Left colon (tissue), 2 donors: Measurements from ENCODE around the gene PLPP7. TPM values are rescaled to one million over a fixed set of nuclear protein-coding genes. Genes with fewer than 3 reads are reported as not detected.
"Not testable (repeated sequence)": the region's sequence is repeated elsewhere in the genome, so short reads cannot be mapped to it uniquely, and the experiment has no call there.

Source experiments
- ATAC-seq: fragments of 200-7000 bp; cut with Tn5 transposase; one replicate; pipeline ENCODE4 v1.9.1; 2020; ENCODE audit warnings: mild to moderate bottlenecking, moderate library complexity
- DNase-seq, 2 donors: peaks; one replicate each; pipeline ENCODE4 v3.0.0-alpha.2; 2020
- intact Hi-C, 2 donors: fragments of 100-400 bp; cut with DNase I in 1 of 2; cut with micrococcal nuclease in 1 of 2; formaldehyde crosslinking; loops; one replicate each; pipeline versions ENCODE4 v1.11.2 to v1.14.0; 2022; cut with DNase I, micrococcal nuclease
- total RNA-seq, 2 donors: library from RNA; stranded (reverse); fragmentation: NEBNext Ultra II Directional; extraction: Animal tissue kit (Norgen Biotek cat#: 25700); gene quantifications; one replicate each; pipeline ENCODE4 v1.2.1, GENCODE V29; 2021
- donor health status: DM: no; HTN: no; CAD: no.
- donor health status: DM: yes; HTN: yes; CAD: no.

PLPP7 gene
- total RNA-seq, 2 donors from 2014 or later: 0.43 to 1.1 TPM

DNA sequence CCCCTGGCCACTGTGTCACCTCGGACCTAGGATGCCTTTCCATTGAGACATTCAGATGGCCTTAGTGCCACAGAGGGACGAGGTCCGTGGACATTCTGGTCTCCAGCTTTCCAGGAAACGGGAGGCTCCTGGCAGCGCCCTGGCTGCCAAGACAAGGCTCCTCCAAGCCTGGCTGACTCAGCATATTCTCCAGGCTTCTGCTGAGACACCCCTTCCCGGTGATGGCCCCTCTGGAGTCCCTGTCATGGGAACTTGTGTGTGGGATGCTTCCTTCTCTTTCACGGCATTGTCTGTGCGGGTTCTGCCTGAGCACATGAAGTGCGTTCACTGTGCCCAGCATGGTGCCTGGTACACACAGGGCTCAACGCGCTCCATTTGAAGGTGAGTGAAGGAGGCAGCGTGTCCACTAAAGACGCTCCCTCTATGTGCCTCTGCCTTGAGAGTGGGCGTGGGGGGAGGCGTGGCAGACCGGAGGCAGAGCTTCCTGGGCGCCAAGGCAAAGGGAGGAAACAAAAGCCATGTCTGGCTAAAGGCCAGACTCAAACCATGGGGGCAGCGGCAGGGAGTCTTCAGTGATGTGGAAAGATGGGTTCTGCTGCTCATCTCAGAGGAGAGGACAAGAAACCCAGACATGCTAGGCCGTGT, 58.0 kb downstream of the PLPP7 start:
- intact Hi-C loops: no loop called here
- no peak for DNase-seq
- no peak for ATAC-seq

DNA sequence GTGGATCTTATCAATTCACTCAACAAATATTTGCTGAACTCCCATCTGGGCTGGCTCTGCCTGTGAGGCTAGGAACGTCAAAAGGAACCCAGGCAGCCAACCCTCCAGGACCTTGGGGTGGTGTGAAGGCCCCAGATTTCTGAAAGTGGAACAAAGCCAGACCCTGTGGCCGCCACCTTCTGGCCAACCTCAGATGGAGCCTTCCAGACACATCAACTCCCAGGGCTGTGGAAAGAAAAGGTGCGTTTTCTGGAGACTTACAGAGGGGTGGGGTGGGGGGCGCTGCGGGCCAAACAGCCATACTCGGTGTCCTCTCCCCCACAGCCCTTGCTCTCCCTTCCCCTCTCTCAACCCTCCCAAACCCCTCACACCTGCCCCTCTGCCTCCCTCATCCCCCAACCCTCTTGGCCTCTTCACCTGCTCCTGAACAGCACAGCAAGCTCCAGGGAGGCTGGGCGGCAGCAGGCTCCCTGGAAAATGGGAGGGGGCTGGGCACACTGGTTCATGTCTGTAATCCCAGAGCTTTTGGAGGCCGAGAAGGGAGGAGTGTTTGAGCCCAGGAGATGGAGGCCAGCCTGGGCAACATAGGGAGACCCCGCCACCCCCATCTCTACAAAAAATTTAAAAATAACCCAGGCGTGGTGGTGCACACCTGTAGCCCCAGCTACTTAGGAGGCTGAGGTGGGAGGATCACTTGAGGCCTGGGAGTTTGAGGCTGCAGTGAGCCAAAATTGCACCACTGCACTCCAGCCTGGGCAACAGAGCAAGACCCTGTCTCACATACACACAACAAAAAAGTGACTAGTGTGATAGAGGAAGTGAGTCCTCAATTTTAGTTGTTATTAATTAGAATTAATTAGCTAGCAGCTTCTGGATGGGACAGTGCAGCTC, 59.4 kb downstream of the PLPP7 start:
- DNase-seq: no peak
- no peak for ATAC-seq
- intact Hi-C loops: no loop called here

DNA sequence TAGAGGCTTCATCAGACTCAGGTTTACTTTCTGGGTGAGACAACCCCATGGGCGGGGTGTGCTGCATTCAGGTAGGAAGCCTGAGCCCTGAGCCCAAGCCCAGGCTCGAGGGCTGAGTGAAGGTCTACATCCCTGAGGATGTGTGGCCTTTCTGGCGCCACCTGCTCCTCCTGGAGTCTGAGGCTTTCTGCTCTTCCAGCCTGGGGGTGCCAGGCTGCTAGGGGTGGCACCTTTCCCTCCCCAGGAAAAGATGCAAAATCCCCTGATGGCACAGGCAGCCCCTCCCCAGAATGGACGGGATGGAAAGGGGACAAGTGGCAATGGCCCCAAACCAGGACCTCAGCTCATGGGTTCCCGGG, 60.0 kb downstream of the PLPP7 start:
- intact Hi-C loops: no loop called here
- ATAC-seq (no peak), DNase-seq (no peak)

DNA sequence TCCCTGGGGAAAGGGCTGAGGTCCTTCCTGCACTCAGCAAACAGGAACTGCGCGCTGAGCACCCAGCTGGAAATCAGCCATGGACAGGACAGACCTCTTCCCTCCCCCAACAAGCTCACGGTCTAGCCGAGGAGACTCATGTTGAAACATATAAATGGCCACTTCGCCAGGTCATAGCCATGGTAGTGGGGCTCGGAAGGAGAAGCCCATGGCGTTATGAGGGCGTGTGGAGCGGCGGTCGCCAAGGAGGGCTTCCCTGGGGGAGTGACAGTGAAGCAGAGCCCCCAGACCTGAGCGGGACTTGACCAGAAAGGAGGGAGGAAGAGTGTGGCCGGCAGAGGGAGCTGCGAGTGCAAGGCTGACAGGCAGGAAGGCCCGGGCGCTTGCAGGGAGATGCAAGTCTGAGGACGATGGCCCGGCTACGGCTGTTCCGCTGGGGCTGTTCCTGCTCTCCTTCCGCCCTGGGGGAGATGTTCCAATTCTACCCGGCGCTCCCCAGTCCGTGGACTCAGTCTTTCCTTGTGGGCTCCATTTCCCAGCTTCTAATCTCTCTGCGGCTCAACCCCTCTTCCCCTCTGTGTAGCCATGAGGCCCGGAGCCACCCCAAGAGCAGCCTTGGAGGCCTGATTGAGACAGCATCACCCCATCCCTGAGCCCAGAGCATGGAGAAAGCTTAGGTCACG, 60.5 kb downstream of the PLPP7 start:
- ATAC-seq (peak; percentile 99), DNase-seq (peak; percentile 82 to 94)
- intact Hi-C loops: no loop called here

DNA sequence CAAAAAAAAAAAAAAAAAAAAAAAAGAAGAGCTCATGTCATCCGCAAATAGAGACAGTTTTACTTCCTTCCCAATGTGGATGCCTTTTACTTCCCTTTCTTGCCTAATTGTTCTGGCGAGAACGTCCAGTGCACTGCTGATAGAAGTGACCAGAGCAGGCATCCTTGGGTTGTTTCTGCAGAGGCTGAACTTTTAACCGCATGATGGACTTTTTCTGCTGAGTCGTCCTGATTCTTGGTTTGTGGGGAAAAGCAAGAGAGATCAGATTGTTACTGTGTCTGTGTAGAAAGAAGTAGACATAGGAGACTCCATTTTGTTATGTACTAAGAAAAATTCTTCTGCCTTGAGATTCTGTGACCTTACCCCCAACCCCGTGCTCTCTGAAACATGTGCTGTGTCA, 67.0 kb downstream of the PLPP7 start:
- ATAC-seq, intact Hi-C loops: not testable (repeated sequence)

DNA sequence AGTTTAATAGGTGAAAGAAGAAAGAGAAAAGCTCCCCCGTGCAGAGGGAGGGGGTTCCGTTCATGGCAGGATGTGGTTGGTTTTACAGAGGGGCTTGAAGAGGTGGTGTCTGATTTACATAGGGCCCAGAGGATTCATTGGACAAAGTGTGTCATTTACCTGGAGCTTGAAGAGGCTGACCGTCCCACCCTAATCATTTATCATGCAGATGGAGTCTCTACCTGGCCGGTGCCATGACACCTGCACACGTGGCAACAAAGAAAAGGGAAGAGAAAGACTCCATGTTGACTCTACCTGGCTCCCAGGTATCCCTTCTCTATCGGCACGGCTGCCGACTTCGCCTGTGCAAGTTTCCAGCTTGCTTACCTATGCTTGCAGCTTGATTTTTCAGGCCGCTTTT, 69.0 kb downstream of the PLPP7 start:
- intact Hi-C loops: no loop called here
- ATAC-seq (no peak), DNase-seq (no peak)

More for the DNA sequence above, 67.0 kb downstream of the PLPP7 start:
- DNase-seq: not testable (repeated sequence)

Other genes with a start within 250 kb of the PLPP7 start
- gene AIF1L, start 193.2 kb upstream of the PLPP7 start, total RNA-seq: 1 to 10 TPM; 2.7 to 3.7 TPM
- 10 to 100 TPM; 44.1 to 55.1 TPM for gene NUP214, start 164.1 kb upstream of the PLPP7 start, total RNA-seq
- 1 to 10 TPM in 1 of 2 donors, under 1 TPM in 1; 0.85 to 2.7 TPM for gene FAM78A, start 13.2 kb upstream of the PLPP7 start, total RNA-seq
- 100 to 1,000 TPM; 110 to 114 TPM for gene PRRC2B, start 104.4 kb downstream of the PLPP7 start, total RNA-seq
- gene POMT1, start 213.2 kb downstream of the PLPP7 start, total RNA-seq: 10 to 100 TPM; 30.9 to 31.0 TPM
- 10 to 100 TPM; 22.6 to 29.5 TPM for gene UCK1, start 241.5 kb downstream of the PLPP7 start, total RNA-seq